ENCODE data around the gene KIF5A.

Gene KIF5A

GRCh38 chr12:57630891-57631433 is 81.1 kb downstream of the KIF5A start:
- Histone ChIP-seq H3K4me2 (ENCODE audit: low read length) (no peak overlapping the region), H3K36me3 (ENCODE audit: insufficient read depth, low read length) (no peaks in the 10 kb centered on the region), H3K27ac (ENCODE audit: low read depth, low read length, poor library complexity, severe bottlenecking) (no peak overlapping the region), H3K27me3 (ENCODE audit: insufficient read depth, low read length) (no peaks in the 10 kb centered on the region; the same call in 1 of the 2 replicates), H3K4me1 (ENCODE audit: insufficient read depth, low read length, severe bottlenecking) (peaks cover 17% of the 10 kb centered on the region), H3K4me3 (ENCODE audit: low read depth, low read length, poor library complexity, severe bottlenecking) (no peak overlapping the region), H3K9me3 (ENCODE audit: low read length) (no peaks in the 10 kb centered on the region), H3K9ac (ENCODE audit: low read length) (no peak overlapping the region), H3K9me2 (ENCODE audit: low read depth, low read length) (no peaks in the 10 kb centered on the region), H2AFZ (ENCODE audit: low read length) (no peak overlapping the region), H3F3A (ENCODE audit: insufficient read depth, low read length) (no peaks in the 10 kb centered on the region), H4K20me1 (ENCODE audit: insufficient read depth, low read length) (no peaks in the 10 kb centered on the region), H3K79me2 (ENCODE audit: insufficient read depth, low read length) (no peaks in the 10 kb centered on the region)
- no peak for TF ChIP-seq EZH2 (IDR thresholded peaks at IDR 0.05; ENCODE audit: borderline replicate concordance, low read length)
- TF ChIP-seq, protein P1, sequence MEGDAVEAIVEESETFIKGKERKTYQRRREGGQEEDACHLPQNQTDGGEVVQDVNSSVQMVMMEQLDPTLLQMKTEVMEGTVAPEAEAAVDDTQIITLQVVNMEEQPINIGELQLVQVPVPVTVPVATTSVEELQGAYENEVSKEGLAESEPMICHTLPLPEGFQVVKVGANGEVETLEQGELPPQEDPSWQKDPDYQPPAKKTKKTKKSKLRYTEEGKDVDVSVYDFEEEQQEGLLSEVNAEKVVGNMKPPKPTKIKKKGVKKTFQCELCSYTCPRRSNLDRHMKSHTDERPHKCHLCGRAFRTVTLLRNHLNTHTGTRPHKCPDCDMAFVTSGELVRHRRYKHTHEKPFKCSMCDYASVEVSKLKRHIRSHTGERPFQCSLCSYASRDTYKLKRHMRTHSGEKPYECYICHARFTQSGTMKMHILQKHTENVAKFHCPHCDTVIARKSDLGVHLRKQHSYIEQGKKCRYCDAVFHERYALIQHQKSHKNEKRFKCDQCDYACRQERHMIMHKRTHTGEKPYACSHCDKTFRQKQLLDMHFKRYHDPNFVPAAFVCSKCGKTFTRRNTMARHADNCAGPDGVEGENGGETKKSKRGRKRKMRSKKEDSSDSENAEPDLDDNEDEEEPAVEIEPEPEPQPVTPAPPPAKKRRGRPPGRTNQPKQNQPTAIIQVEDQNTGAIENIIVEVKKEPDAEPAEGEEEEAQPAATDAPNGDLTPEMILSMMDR (IDR thresholded peaks at IDR 0.05; ENCODE audit: low read length): no peak

- no peaks in the 10 kb centered on the region for H3K79me2 ChIP-seq (ENCODE audit: insufficient read depth, low read length)
- no peak for TF ChIP-seq EZH2 (IDR thresholded peaks at IDR 0.05; ENCODE audit: borderline replicate concordance, low read length)
- TF ChIP-seq, protein P1 (IDR thresholded peaks at IDR 0.05; ENCODE audit: low read length): no peak
- H3K9me3 ChIP-seq (ENCODE audit: low read length): no peaks in the 10 kb centered on the region
- peak overlapping the region; percentile 87 for H3K4me2 ChIP-seq (ENCODE audit: low read length)
- no peaks in the 10 kb centered on the region for H3K36me3 ChIP-seq (ENCODE audit: insufficient read depth, low read length)
- H3K27me3 ChIP-seq (ENCODE audit: insufficient read depth, low read length): no peaks in the 10 kb centered on the region; the same call in 1 of the 2 replicates
- H3K4me3 ChIP-seq (ENCODE audit: low read depth, low read length, poor library complexity, severe bottlenecking): peak overlapping the region; percentile 71
- no peaks in the 10 kb centered on the region for H3K9me2 ChIP-seq (ENCODE audit: low read depth, low read length)
- H2AFZ ChIP-seq (ENCODE audit: low read length): no peak overlapping the region
- no peaks in the 10 kb centered on the region for H3F3A ChIP-seq (ENCODE audit: insufficient read depth, low read length)
- peaks cover 17% of the 10 kb centered on the region for H3K4me1 ChIP-seq (ENCODE audit: insufficient read depth, low read length, severe bottlenecking)
- no peak overlapping the region for H3K27ac ChIP-seq (ENCODE audit: low read depth, low read length, poor library complexity, severe bottlenecking)
- H3K9ac ChIP-seq (ENCODE audit: low read length): no peak overlapping the region
- H4K20me1 ChIP-seq (ENCODE audit: insufficient read depth, low read length): no peaks in the 10 kb centered on the region
These were observed 81.8 kb downstream of the KIF5A start for GRCh38 chr12:57631566-57632072.

- Histone ChIP-seq H4K20me1 (ENCODE audit: insufficient read depth, low read length) (no peaks in the 10 kb centered on the region), H3K79me2 (ENCODE audit: insufficient read depth, low read length) (no peaks in the 10 kb centered on the region), H3K4me1 (ENCODE audit: insufficient read depth, low read length, severe bottlenecking) (peaks cover 17% of the 10 kb centered on the region), H3K4me2 (ENCODE audit: low read length) (peak overlapping the region; percentile 87), H3F3A (ENCODE audit: insufficient read depth, low read length) (no peaks in the 10 kb centered on the region), H3K9me2 (ENCODE audit: low read depth, low read length) (no peaks in the 10 kb centered on the region), H3K36me3 (ENCODE audit: insufficient read depth, low read length) (no peaks in the 10 kb centered on the region), H3K4me3 (ENCODE audit: low read depth, low read length, poor library complexity, severe bottlenecking) (peak overlapping the region; percentile 71), H3K27ac (ENCODE audit: low read depth, low read length, poor library complexity, severe bottlenecking) (no peak overlapping the region), H3K9ac (ENCODE audit: low read length) (peak overlapping the region; percentile 75), H3K27me3 (ENCODE audit: insufficient read depth, low read length) (no peaks in the 10 kb centered on the region; the same call in 1 of the 2 replicates), H3K9me3 (ENCODE audit: low read length) (no peaks in the 10 kb centered on the region), H2AFZ (ENCODE audit: low read length) (peak overlapping the region; percentile 67)
- TF ChIP-seq, protein P1 (IDR thresholded peaks at IDR 0.05; ENCODE audit: low read length): no peak
- TF ChIP-seq EZH2 (IDR thresholded peaks at IDR 0.05; ENCODE audit: borderline replicate concordance, low read length): no peak
These were observed 82.5 kb downstream of the KIF5A start for GRCh38 chr12:57632073-57632957.

Data from OCI-LY1 (cell line).